Measurements from ENCODE around the gene PRDM5.

- no peak for TF ChIP-seq POLR2A (IDR thresholded peaks at IDR 0.05; ENCODE audit: low read depth, low read length)
- TF ChIP-seq TAF1 (IDR thresholded peaks at IDR 0.05; ENCODE audit: low read depth, low read length), result no peak
- TF ChIP-seq POLR2AphosphoS5 (IDR thresholded peaks at IDR 0.05; ENCODE audit: low read depth, low read length), result no peak
- no peak for TF ChIP-seq PAX5 (IDR thresholded peaks at IDR 0.05; ENCODE audit: insufficient read depth, low read length, severe bottlenecking)
- no peak for TF ChIP-seq POU2F2 (IDR thresholded peaks at IDR 0.05; ENCODE audit: low read depth, low read length)
- no peak for TF ChIP-seq SPI1 (IDR thresholded peaks at IDR 0.05; ENCODE audit: low read depth, low read length)
Observed at GRCh38 chr4:120709991-120710390, 212.5 kb downstream of the PRDM5 start.

Data from GM12891 (cell line).